Common myeloid progenitor, CD34-positive (primary cell): ENCODE results near the gene SF3B1.

ENCODE experiments used
- CTCF ChIA-PET: fragments of 350-600 bp; sonication (Branson Sonifier 250); formaldehyde crosslinking; loops from one replicate; lab custom pipeline; 2021; ENCODE audit warnings: antibody characterized with exemption; lab: Charles Lee
- POLR2A ChIA-PET: fragments of 350-600 bp; sonication (Branson Sonifier 250); formaldehyde crosslinking; loops from one replicate; lab custom pipeline; 2021; ENCODE audit warnings: antibody characterized with exemption; lab: Charles Lee
- DNase-seq, 3 donors: peaks; one replicate each; pipeline versions ENCODE4 v3.0.0 to v3.0.0-alpha.2; 2013
- H3K27ac ChIP-seq, 2 experiments: 1 replicate in 1 of 2; 2 replicates in 1 of 2; pipeline ENCODE4 v1.7.0; 2013; ENCODE audit warnings: inconsistent platforms in 2 of 2, low read length in 2 of 2, mild to moderate bottlenecking in 2 of 2, low read depth in 1 of 2, moderate library complexity in 1 of 2; ENCODE audit not compliant: severe bottlenecking in 2 of 2, insufficient read depth in 1 of 2, poor library complexity in 1 of 2
- H3K27me3 ChIP-seq, 5 experiments: replicated peaks in 2 of 5; 1 replicate in 3 of 5; 2 replicates in 2 of 5; pipeline versions ENCODE4 v1.6.1 to v1.7.0; 2013; ENCODE audit warnings: low read length in 4 of 5, mild to moderate bottlenecking in 2 of 5, moderate library complexity in 2 of 5, inconsistent platforms in 1 of 5; ENCODE audit not compliant: insufficient read depth in 5 of 5, control insufficient read depth in 4 of 5
- H3K36me3 ChIP-seq, 4 experiments: 1 replicate in 2 of 4; 2 replicates in 2 of 4; pipeline versions ENCODE4 v1.6.1 to v1.7.0; 2013; ENCODE audit warnings: low read length in 3 of 4, control low read depth in 1 of 4, mild to moderate bottlenecking in 1 of 4; ENCODE audit not compliant: control insufficient read depth in 4 of 4, insufficient read depth in 4 of 4
- H3K4me1 ChIP-seq, 4 experiments: 1 replicate in 3 of 4; 2 replicates in 1 of 4; pipeline versions ENCODE4 v1.6.1 to v1.7.1; 2013; ENCODE audit warnings: low read length in 3 of 4, mild to moderate bottlenecking in 3 of 4, control low read depth in 1 of 4, inconsistent platforms in 1 of 4, moderate library complexity in 1 of 4; ENCODE audit not compliant: control insufficient read depth in 4 of 4, insufficient read depth in 4 of 4; ENCODE audit errors: control extremely low read depth in 1 of 4
- H3K4me3 ChIP-seq, 7 experiments: 1 replicate in 4 of 7; 2 replicates in 3 of 7; pipeline versions ENCODE4 v1.5.1 to v1.7.0; 2013; ENCODE audit warnings: mild to moderate bottlenecking in 7 of 7, low read length in 6 of 7, moderate library complexity in 6 of 7, inconsistent platforms in 2 of 7, low read depth in 2 of 7, control low read depth in 1 of 7; ENCODE audit not compliant: insufficient read depth in 4 of 7, control insufficient read depth in 1 of 7; ENCODE audit errors: extremely low read depth in 1 of 7
- H3K9me3 ChIP-seq, 5 experiments: 1 replicate in 4 of 5; 2 replicates in 1 of 5; pipeline versions ENCODE4 v1.6.1 to v1.7.1; 2013; ENCODE audit warnings: low read length in 4 of 5, mild to moderate bottlenecking in 2 of 5, inconsistent platforms in 1 of 5, low read depth in 1 of 5, moderate library complexity in 1 of 5; ENCODE audit not compliant: control insufficient read depth in 4 of 5, insufficient read depth in 2 of 5; ENCODE audit errors: control extremely low read depth in 1 of 5
- WGBS: methylation state at CpG from one replicate; pipeline ENCODE4 v1.1.5; 2013; ENCODE audit not compliant: insufficient coverage; 5-methylcytosine and 5-hydroxymethylcytosine counted together

Gene SF3B1

DNA sequence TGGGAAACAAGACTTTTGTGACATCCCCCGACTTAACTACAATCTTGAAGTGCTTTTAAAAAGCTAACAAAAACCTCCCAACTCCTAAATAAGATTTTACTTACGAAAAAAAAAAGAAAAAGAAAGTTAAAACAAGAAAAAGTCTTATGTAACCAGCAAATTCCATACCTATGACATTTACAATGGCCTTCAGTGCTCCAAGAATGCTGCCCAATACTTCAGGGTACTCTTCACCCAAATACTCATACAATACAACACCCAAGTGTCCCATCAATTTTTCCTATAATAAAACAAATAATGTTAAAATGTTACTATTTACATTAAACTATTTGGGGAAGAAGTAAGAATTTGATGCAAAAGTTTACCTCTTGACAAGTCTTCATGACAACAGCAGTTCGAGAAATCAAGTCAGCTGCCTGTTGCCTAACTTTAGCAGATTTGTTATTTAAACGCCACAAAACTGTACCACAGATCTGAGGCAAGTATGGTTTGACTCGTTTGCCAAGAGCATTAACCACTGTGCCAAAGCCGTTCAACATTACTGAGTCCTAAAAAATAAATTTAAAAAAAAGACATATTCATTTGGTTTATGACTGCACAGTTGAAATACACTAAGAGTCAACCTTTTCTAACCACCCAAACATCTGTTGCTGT is 34.8 kb downstream of the SF3B1 start:
- no peak overlapping the region for H3K27ac ChIP-seq
- WGBS: no CpG with 5 or more reads among the region's 6 CpGs

DNA sequence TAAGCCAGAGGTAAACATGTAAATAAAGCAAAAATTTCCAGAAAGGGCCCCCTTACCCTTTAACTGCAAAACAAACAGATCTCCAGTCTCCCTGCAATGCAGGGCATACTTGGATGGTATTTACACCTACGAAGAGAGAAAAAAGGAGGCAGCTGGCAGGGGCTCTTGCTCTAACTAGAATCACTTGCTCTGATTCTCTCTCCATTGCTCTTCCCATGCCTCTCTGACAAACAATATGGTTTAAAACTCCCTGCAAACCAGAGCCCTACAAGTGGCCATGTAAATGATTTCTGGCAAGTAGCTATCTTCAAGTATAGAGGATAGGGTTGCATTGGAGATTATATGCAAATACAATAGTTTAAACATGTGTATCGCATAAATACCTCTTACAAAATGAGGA is 35.9 kb downstream of the SF3B1 start:
- Histone ChIP-seq H3K27me3 (no peaks in the 10 kb centered on the region), H3K4me1 (no peaks in the 10 kb centered on the region), H3K36me3 (peaks cover 41 to 98% (median 77%) of the 10 kb centered on the region in 4 experiments), H3K9me3 (no peaks in the 10 kb centered on the region), H3K4me3 (no peak overlapping the region), H3K27ac (no peak overlapping the region)
- WGBS: 83% methylated on average over 1 of the region's 2 CpGs
- POLR2A ChIA-PET: interaction anchor here (0.6 kb wide), 1 partner anchor 708 kb away, joined by 3 read pairs; no protein-coding TSS in a partner anchor
- CTCF ChIA-PET: interaction anchor here (1.2 to 1.4 kb wide), 3 partner anchors 15 to 96 kb away, joined by 3 to 5 read pairs (median 3); no protein-coding TSS in a partner anchor
- no peak for DNase-seq

More for the DNA sequence above, 34.8 kb downstream of the SF3B1 start:
- Histone ChIP-seq H3K4me3 (no peak overlapping the region), H3K36me3 (peaks cover 42 to 97% (median 77%) of the 10 kb centered on the region in 4 experiments), H3K4me1 (no peaks in the 10 kb centered on the region), H3K27me3 (no peaks in the 10 kb centered on the region), H3K9me3 (no peaks in the 10 kb centered on the region)
- CTCF ChIA-PET: interaction anchor here (1.2 to 1.4 kb wide), 2 partner anchors 13 to 16 kb away, joined by 3 to 5 read pairs; no protein-coding TSS in a partner anchor
- POLR2A ChIA-PET: no interaction called here
- DNase-seq: no peak

GRCh38 chr2:197391220-197391717 is 43.6 kb downstream of the SF3B1 start:
- Histone ChIP-seq H3K36me3 (peaks cover 17 to 54% (median 26%) of the 10 kb centered on the region in 4 experiments), H3K9me3 (no peaks in the 10 kb centered on the region), H3K27me3 (no peaks in the 10 kb centered on the region), H3K4me1 (no peaks in the 10 kb centered on the region), H3K27ac (no peak overlapping the region), H3K4me3 (no peak overlapping the region)
- no CpG with 5 or more reads among the region's 1 CpG for WGBS
- POLR2A ChIA-PET: interaction anchor here (1.2 kb wide), 1 partner anchor 13 kb away, joined by 3 read pairs; no protein-coding TSS in a partner anchor
- CTCF ChIA-PET: no interaction called here
- DNase-seq: no peak

DNA sequence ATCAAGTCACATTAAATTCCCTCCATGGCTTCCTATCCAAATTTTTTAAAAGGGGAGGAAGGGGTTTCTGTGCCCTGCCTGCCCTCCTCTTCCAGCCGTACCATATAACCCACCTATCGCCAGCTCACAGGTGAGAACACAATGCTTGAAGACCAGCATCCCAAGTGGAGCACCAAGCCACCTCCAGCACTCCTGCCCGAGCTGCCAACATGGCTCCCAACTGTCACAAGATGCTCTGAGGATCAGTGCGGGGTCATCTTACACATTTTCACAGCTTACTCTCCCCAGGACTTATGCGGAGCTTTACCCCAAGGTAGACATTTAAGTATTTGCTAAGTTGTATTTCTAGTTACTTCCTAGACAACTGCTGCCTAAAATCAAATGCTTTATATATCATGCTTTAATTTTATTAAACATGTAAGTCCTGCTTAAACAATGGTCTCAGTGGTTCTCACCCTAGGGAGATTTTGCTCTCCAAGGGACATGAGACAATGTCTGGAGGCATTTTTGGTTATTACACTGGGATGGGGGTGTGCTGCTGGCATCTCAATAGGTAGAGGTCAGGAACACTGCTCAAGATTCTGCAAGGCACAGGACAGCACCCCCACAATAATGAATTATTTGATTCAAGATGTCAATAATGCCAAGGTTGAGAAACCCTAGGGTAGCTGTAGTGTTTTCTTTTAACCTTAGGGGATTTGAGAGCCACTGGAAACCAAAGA is 45.8 kb downstream of the SF3B1 start:
- WGBS: 100% methylated on average over 1 of the region's 5 CpGs
- POLR2A ChIA-PET: interaction anchor here (0.6 kb wide), 1 partner anchor 24 kb away, joined by 3 read pairs; no protein-coding TSS in a partner anchor
- H3K27me3 ChIP-seq: no peaks in the 10 kb centered on the region
- no peaks in the 10 kb centered on the region for H3K9me3 ChIP-seq
- DNase-seq: no peak
- no peak overlapping the region for H3K27ac ChIP-seq
- peaks cover 9 to 32% (median 11%) of the 10 kb centered on the region in 4 experiments for H3K36me3 ChIP-seq
- H3K4me1 ChIP-seq: no peaks in the 10 kb centered on the region
- H3K4me3 ChIP-seq: no peak overlapping the region
- CTCF ChIA-PET: interaction anchor here (0.9 to 1.3 kb wide), 3 partner anchors 10 to 275 kb away, joined by 3 to 4 read pairs (median 4); no protein-coding TSS in a partner anchor

- no peak overlapping the region for H3K27ac ChIP-seq
- DNase-seq: no peak
- H3K9me3 ChIP-seq: no peaks in the 10 kb centered on the region
- no peaks in the 10 kb centered on the region for H3K4me1 ChIP-seq
- no peaks in the 10 kb centered on the region for H3K27me3 ChIP-seq
- ChIA-PET POLR2A (no interaction called here), CTCF (interaction anchor here (1.0 kb wide), 1 partner anchor 9 kb away, joined by 3 read pairs; no protein-coding TSS in a partner anchor)
- peaks cover 3 to 17% (median 4%) of the 10 kb centered on the region in 4 experiments for H3K36me3 ChIP-seq
- WGBS: no CpG with 5 or more reads among the region's 8 CpGs
- H3K4me3 ChIP-seq: no peak overlapping the region
Observed at GRCh38 chr2:197387179-197387578, 47.6 kb downstream of the SF3B1 start.

DNA sequence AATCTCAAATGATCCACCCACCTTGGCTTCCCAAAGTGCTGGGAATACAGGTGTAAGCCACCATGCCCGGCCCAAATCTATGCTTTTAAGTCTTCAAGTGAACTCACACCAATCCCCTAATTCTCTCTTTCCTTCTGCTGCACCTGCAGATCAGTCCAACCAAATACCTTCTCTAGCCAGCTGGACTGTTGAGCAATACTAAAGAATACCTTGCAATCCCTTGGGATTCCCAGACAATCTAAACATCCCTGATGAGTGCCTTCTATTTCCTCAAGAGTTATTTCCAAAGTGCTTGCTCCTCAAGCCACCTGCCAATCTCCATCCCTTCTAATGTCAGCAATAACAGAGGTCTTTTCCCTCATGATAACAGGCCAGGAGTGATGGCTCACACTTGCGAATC is 48.6 kb downstream of the SF3B1 start:
- WGBS: 100% methylated on average over 1 of the region's 2 CpGs
- ChIA-PET CTCF (interaction anchor here (1.0 to 1.2 kb wide), 2 partner anchors 10 to 194 kb away, joined by 3 read pairs; no protein-coding TSS in a partner anchor), POLR2A (no interaction called here)
- no peak for DNase-seq
- H3K4me3 ChIP-seq: no peak overlapping the region
- peaks cover 0 to 10% (median 2%) of the 10 kb centered on the region in 4 experiments for H3K36me3 ChIP-seq
- no peak overlapping the region for H3K27ac ChIP-seq
- no peaks in the 10 kb centered on the region for H3K9me3 ChIP-seq
- no peaks in the 10 kb centered on the region for H3K27me3 ChIP-seq
- H3K4me1 ChIP-seq: no peaks in the 10 kb centered on the region
